Tibial nerve (tissue), 4 donors: ENCODE data around the gene PPP1R14B.

Experiments
- CTCF ChIP-seq, 5 experiments: fragments of 200-600 bp in 3 of 5; fragments of 450-650 bp in 2 of 5; sonication (generic) in 3 of 5; IDR thresholded peaks; one replicate each; pipeline ENCODE4 v1.5.1; 2016 to 2019; ENCODE audit warnings: antibody characterized with exemption in 5 of 5, mild to moderate bottlenecking in 3 of 5, moderate library complexity in 2 of 5
- EP300 ChIP-seq, 2 donors: sonication (generic); formaldehyde crosslinking; IDR thresholded peaks; one replicate each; pipeline ENCODE4 v1.6.1; 2017; ENCODE audit warnings: antibody characterized with exemption in 2 of 2, mild to moderate bottlenecking in 1 of 2
- POLR2A ChIP-seq, 2 donors: fragments of 450-650 bp; IDR thresholded peaks; one replicate each; pipeline ENCODE4 v1.6.1; 2017; ENCODE audit warnings: antibody characterized with exemption in 2 of 2, mild to moderate bottlenecking in 2 of 2, moderate library complexity in 2 of 2

- TF ChIP-seq POLR2A (IDR thresholded peaks at IDR 0.05) = no peak
- no peak for TF ChIP-seq CTCF (IDR thresholded peaks at IDR 0.05)
- TF ChIP-seq EP300 (IDR thresholded peaks at IDR 0.05) = no peak
These were observed 6.9 kb downstream of the PPP1R14B start for GRCh38 chr11:64239662-64240434.
